ENCODE measurements around the gene RPL37. TPM values are rescaled to one million over a fixed set of nuclear protein-coding genes. Genes with fewer than 3 reads are reported as not detected.

Gene RPL37
- total RNA-seq, 2 donors from 2014 or later = 867 to 934 TPM

DNA sequence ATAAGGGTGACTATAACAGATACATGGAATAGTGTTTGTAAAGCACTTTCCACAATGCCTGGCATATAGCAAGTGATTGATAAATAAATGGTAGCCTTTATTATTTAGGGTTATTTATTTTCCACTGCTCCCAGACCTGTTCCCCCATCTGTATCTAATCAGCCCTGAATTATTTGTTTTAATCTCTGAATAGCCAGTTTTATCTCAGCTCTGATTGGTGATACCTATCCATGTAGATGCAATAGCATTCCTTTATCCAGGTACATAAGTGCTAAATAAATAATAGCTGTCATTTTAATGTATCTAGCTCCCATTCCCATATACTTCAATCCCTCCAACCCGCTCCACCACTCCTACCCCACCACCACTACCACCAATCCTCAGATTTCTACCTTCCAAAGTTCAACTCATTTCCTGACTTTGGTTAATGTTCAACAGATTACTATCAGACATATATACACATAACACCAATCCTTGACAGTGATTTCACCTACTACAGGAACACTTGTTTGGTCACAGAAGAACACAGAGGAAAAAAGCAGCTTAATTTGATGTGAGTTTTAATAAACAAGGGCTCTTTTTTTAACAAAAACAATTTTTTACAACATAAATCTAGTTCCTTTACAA is 50.9 kb downstream of the RPL37 start:
- DNase-seq = peak; percentile 42
- intact Hi-C loops (cut with DNase I) = no loop called here
- no peaks in the 10 kb centered on the region for H3K27me3 ChIP-seq
- no peak overlapping the region for H3K9ac ChIP-seq (ENCODE audit: low read depth in 2 of 2, low read length in 2 of 2)
- no peak overlapping the region for H3K4me3 ChIP-seq
- TF ChIP-seq CTCF (IDR thresholded peaks at IDR 0.05) = no peak
- H3K9me3 ChIP-seq = no peaks in the 10 kb centered on the region
- H3K4me1 ChIP-seq = peaks cover 14% of the 10 kb centered on the region
- peak overlapping the region; percentile 61 for H3K27ac ChIP-seq
- no peaks in the 10 kb centered on the region for H3K36me3 ChIP-seq

GRCh38 chr5:40781843-40782409 is 53.1 kb downstream of the RPL37 start:
- Histone ChIP-seq H3K4me1 (peaks cover 17% of the 10 kb centered on the region), H3K4me3 (no peak overlapping the region), H3K9ac (ENCODE audit: low read depth in 2 of 2, low read length in 2 of 2) (no peak overlapping the region), H3K36me3 (no peaks in the 10 kb centered on the region), H3K27ac (peak overlapping the region; percentile 15), H3K9me3 (no peaks in the 10 kb centered on the region), H3K27me3 (no peaks in the 10 kb centered on the region)
- intact Hi-C loops (cut with DNase I) = no loop called here
- no peak for DNase-seq
- TF ChIP-seq CTCF (IDR thresholded peaks at IDR 0.05) = no peak

DNA sequence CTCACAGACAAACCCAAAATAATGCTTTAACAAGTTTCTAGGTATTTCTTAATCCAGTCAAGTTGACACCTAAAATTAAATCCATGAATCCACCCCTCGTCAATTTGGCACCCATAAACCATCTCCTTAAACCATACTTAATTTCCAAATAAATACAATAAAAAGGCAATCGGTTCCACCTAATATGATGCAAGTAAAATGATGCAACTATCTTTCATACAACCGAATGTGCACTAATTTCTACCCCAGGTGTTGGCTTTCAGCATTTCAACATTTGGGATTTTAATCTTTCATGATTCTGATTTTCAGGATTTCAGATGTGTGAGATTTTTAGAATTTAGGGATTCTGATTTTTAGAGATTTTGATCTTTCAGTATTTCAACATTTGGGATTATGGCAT is 54.2 kb downstream of the RPL37 start:
- intact Hi-C loops (cut with DNase I) = no loop called here
- Histone ChIP-seq H3K27me3 (no peaks in the 10 kb centered on the region), H3K36me3 (no peaks in the 10 kb centered on the region), H3K9me3 (no peaks in the 10 kb centered on the region), H3K27ac (no peak overlapping the region), H3K9ac (ENCODE audit: low read depth in 2 of 2, low read length in 2 of 2) (no peak overlapping the region), H3K4me3 (no peak overlapping the region), H3K4me1 (peaks cover 20% of the 10 kb centered on the region)
- no peak for DNase-seq
- TF ChIP-seq CTCF (IDR thresholded peaks at IDR 0.05) = no peak

DNA sequence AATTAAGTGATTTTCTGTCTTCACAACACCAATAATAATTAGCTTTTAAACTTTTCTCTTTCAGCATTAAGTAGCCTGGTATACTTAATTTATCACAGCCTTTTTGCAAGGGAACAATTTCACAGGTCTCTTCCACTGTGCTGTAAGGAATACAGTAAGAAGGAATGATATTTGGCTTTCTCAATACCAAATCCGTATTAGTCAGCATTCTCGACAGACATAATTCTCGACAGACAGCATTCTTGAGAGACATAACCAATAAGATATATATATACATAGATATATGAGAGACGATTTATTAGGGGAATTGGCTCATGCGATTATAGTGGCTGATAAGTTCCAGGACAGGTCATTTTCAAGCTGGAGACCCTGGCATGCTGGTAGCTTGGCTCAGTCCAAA is 54.8 kb downstream of the RPL37 start:
- peaks cover 20% of the 10 kb centered on the region for H3K4me1 ChIP-seq

GRCh38 chr5:40779561-40779960 is 55.5 kb downstream of the RPL37 start:
- Histone ChIP-seq H3K36me3 (no peaks in the 10 kb centered on the region), H3K4me3 (no peak overlapping the region), H3K4me1 (peaks cover 15% of the 10 kb centered on the region), H3K27ac (no peak overlapping the region), H3K9ac (ENCODE audit: low read depth in 2 of 2, low read length in 2 of 2) (no peak overlapping the region), H3K27me3 (no peaks in the 10 kb centered on the region), H3K9me3 (no peaks in the 10 kb centered on the region)
- intact Hi-C loops (cut with DNase I) = no loop called here
- DNase-seq = no peak
- no peak for TF ChIP-seq CTCF (IDR thresholded peaks at IDR 0.05)

More for the DNA sequence above, 54.8 kb downstream of the RPL37 start:
- Histone ChIP-seq H3K9ac (ENCODE audit: low read depth in 2 of 2, low read length in 2 of 2) (no peak overlapping the region), H3K27ac (no peak overlapping the region), H3K36me3 (no peaks in the 10 kb centered on the region), H3K9me3 (no peaks in the 10 kb centered on the region), H3K4me3 (no peak overlapping the region), H3K27me3 (no peaks in the 10 kb centered on the region)
- no peak for DNase-seq
- intact Hi-C loops (cut with DNase I) = no loop called here
- no peak for TF ChIP-seq CTCF (IDR thresholded peaks at IDR 0.05)
